SK-N-SH treated with all-trans-retinoic acid at 6 μM for 48 hours (cell line): ENCODE results near the gene CALML3.

Experiments used
- ATAC-seq: fragments of 200-7000 bp; cut with Tn5 transposase; 3 replicates; pipeline ENCODE4 v1.9.1; 2020; ENCODE audit warnings: mild to moderate bottlenecking, moderate library complexity
- ARNTL ChIP-seq: fragments of 450-650 bp; formaldehyde crosslinking; IDR thresholded peaks from 2 replicates; pipeline ENCODE4 v1.5.0; 2020; ENCODE audit warnings: low read depth, mild to moderate bottlenecking, moderate library complexity, borderline replicate concordance
- BACH2 ChIP-seq: fragments of 250-450 bp; sonication (Bioruptor Pico); IDR thresholded peaks from 2 replicates; pipeline ENCODE4 v1.9.0; 2021; ENCODE audit warnings: mild to moderate bottlenecking, borderline replicate concordance
- CSDC2 ChIP-seq: fragments of 250-450 bp; sonication (Bioruptor Pico); IDR thresholded peaks from 2 replicates; pipeline ENCODE4 v1.5.0; 2020; ENCODE audit warnings: mild to moderate bottlenecking, moderate library complexity
- ESRRG ChIP-seq: fragments of 250-450 bp; sonication (Bioruptor Pico); IDR thresholded peaks from 2 replicates; pipeline ENCODE4 v1.6.1; 2021; ENCODE audit warnings: mild to moderate bottlenecking
- GLIS3 ChIP-seq: fragments of 250-450 bp; sonication (Bioruptor Pico); IDR thresholded peaks from 2 replicates; pipeline ENCODE4 v1.5.0; 2020; ENCODE audit warnings: mild to moderate bottlenecking, moderate library complexity
- ISL1 ChIP-seq: fragments of 250-450 bp; sonication (Bioruptor Pico); IDR thresholded peaks from 2 replicates; pipeline ENCODE4 v2.1.2; 2022; ENCODE audit warnings: mild to moderate bottlenecking, moderate library complexity
- OSR1 ChIP-seq: fragments of 250-450 bp; sonication (Bioruptor Pico); IDR thresholded peaks from 2 replicates; pipeline ENCODE4 v1.8.0; 2022; ENCODE audit warnings: moderate library complexity, mild to moderate bottlenecking, inconsistent platforms
- PATZ1 ChIP-seq: fragments of 250-450 bp; sonication (Bioruptor Pico); IDR thresholded peaks from 2 replicates; pipeline ENCODE4 v1.8.0; 2020; ENCODE audit warnings: mild to moderate bottlenecking, moderate library complexity, borderline replicate concordance
- PPARA ChIP-seq: fragments of 250-450 bp; sonication (Bioruptor Pico); IDR thresholded peaks from 2 replicates; pipeline ENCODE4 v1.5.0; 2020; ENCODE audit warnings: mild to moderate bottlenecking, borderline replicate concordance
- RARB ChIP-seq: fragments of 250-450 bp; sonication (Bioruptor Pico); IDR thresholded peaks from 2 replicates; pipeline ENCODE4 v1.8.0; 2021; ENCODE audit warnings: mild to moderate bottlenecking, moderate library complexity
- TCF4 ChIP-seq: fragments of 250-450 bp; sonication (Bioruptor Pico); IDR thresholded peaks from 2 replicates; pipeline ENCODE4 v1.8.0; 2021; ENCODE audit warnings: mild to moderate bottlenecking, moderate library complexity, borderline replicate concordance
- TOX ChIP-seq: fragments of 250-450 bp; sonication (Bioruptor Pico); IDR thresholded peaks from 2 replicates; pipeline ENCODE4 v1.8.0; 2021; ENCODE audit warnings: mild to moderate bottlenecking, moderate library complexity, borderline replicate concordance
- ZC3H10 ChIP-seq: fragments of 250-450 bp; sonication (Bioruptor Pico); IDR thresholded peaks from 2 replicates; pipeline ENCODE4 v1.5.1; 2021; ENCODE audit warnings: mild to moderate bottlenecking, moderate library complexity
- ZFP30 ChIP-seq: fragments of 450-650 bp; formaldehyde crosslinking; IDR thresholded peaks from 2 replicates; pipeline ENCODE4 v1.5.0; 2022; ENCODE audit warnings: mild to moderate bottlenecking, moderate library complexity
- ZNF565 ChIP-seq: fragments of 450-650 bp; formaldehyde crosslinking; conservative IDR thresholded peaks from 2 replicates; pipeline ENCODE4 v1.5.0; 2020; ENCODE audit warnings: low read depth, mild to moderate bottlenecking, moderate library complexity
- ZNF70 ChIP-seq: fragments of 450-650 bp; formaldehyde crosslinking; IDR thresholded peaks from 2 replicates; pipeline ENCODE4 v1.5.0; 2020; ENCODE audit warnings: mild to moderate bottlenecking, moderate library complexity
- TF ChIP-seq, protein P1 (sequence below): fragments of 250-450 bp; sonication (Bioruptor Pico); IDR thresholded peaks from 2 replicates; pipeline ENCODE4 v1.5.0; 2020; ENCODE audit warnings: mild to moderate bottlenecking, moderate library complexity
- TF ChIP-seq, protein P2 (sequence below): fragments of 250-450 bp; sonication (Bioruptor Pico); IDR thresholded peaks from 2 replicates; pipeline ENCODE4 v1.5.1; 2021; ENCODE audit warnings: mild to moderate bottlenecking, moderate library complexity
- TF ChIP-seq, protein P3 (sequence below): fragments of 250-450 bp; sonication (Bioruptor Pico); IDR thresholded peaks from 2 replicates; pipeline ENCODE4 v1.8.0; 2021; ENCODE audit warnings: low read depth, mild to moderate bottlenecking, moderate library complexity, borderline replicate concordance

CALML3 gene

DNA sequence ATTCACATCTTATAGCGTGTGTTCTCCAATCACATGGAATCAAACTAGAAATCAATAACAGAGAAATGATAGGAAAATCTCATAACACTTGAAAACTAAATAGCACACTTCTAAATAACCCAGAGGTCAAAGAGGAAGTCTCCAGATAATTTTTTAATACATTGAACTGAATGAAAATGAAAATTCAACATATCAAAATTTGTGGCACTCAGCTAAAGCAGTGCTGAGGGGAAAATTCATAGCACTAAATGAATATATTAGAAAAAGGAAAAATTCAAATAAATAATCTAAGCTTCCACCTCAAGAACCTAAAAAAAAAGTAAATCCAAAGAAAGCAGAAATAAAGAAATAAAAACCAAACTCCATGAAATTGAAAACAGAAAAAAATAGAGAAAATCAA, 17.3 kb downstream of the CALML3 start:
- TF ChIP-seq ZFP30 (CRISPR knock-in tag) (no peak), ESRRG (CRISPR knock-in tag) (no peak), ZNF565 (CRISPR knock-in tag) (no peak), ISL1 (CRISPR knock-in tag) (no peak), PPARA (CRISPR knock-in tag) (no peak), ARNTL (CRISPR knock-in tag) (no peak), PATZ1 (CRISPR knock-in tag) (no peak), TCF4 (CRISPR knock-in tag) (no peak), ZNF70 (CRISPR knock-in tag) (no peak), RARB (CRISPR knock-in tag) (no peak), CSDC2 (no peak), TOX (CRISPR knock-in tag) (no peak), ZC3H10 (CRISPR knock-in tag) (no peak)
- TF ChIP-seq, protein P1, sequence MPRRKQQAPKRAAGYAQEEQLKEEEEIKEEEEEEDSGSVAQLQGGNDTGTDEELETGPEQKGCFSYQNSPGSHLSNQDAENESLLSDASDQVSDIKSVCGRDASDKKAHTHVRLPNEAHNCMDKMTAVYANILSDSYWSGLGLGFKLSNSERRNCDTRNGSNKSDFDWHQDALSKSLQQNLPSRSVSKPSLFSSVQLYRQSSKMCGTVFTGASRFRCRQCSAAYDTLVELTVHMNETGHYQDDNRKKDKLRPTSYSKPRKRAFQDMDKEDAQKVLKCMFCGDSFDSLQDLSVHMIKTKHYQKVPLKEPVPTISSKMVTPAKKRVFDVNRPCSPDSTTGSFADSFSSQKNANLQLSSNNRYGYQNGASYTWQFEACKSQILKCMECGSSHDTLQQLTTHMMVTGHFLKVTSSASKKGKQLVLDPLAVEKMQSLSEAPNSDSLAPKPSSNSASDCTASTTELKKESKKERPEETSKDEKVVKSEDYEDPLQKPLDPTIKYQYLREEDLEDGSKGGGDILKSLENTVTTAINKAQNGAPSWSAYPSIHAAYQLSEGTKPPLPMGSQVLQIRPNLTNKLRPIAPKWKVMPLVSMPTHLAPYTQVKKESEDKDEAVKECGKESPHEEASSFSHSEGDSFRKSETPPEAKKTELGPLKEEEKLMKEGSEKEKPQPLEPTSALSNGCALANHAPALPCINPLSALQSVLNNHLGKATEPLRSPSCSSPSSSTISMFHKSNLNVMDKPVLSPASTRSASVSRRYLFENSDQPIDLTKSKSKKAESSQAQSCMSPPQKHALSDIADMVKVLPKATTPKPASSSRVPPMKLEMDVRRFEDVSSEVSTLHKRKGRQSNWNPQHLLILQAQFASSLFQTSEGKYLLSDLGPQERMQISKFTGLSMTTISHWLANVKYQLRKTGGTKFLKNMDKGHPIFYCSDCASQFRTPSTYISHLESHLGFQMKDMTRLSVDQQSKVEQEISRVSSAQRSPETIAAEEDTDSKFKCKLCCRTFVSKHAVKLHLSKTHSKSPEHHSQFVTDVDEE (CRISPR knock-in tag): no peak
- TF ChIP-seq, protein P2, sequence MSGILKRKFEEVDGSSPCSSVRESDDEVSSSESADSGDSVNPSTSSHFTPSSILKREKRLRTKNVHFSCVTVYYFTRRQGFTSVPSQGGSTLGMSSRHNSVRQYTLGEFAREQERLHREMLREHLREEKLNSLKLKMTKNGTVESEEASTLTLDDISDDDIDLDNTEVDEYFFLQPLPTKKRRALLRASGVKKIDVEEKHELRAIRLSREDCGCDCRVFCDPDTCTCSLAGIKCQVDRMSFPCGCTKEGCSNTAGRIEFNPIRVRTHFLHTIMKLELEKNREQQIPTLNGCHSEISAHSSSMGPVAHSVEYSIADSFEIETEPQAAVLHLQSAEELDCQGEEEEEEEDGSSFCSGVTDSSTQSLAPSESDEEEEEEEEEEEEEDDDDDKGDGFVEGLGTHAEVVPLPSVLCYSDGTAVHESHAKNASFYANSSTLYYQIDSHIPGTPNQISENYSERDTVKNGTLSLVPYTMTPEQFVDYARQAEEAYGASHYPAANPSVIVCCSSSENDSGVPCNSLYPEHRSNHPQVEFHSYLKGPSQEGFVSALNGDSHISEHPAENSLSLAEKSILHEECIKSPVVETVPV (CRISPR knock-in tag): no peak
- ATAC-seq: no peak

DNA sequence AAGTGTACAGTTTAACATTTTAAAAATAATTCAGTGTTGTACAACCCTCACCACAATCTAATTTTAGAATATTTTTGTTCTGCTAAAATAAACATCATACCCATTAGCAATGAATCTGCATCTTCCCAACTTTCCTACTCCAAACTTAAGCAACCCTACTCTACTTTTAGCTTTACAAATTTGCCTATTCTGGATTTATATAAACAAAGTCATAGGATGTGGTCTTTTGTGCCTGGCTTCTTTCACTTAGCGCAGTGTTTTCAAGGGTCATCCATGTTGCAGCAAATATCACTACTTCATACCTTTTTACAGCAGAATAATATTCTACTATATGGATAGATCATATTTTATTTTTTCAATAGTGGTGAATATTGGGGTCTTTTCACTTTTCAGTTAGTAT, 18.9 kb downstream of the CALML3 start:
- no peak for ATAC-seq
- TF ChIP-seq PATZ1 (CRISPR knock-in tag) (no peak), ISL1 (CRISPR knock-in tag) (no peak), OSR1 (CRISPR knock-in tag) (no peak), BACH2 (CRISPR knock-in tag) (no peak), ARNTL (CRISPR knock-in tag) (no peak), ESRRG (CRISPR knock-in tag) (no peak), ZFP30 (CRISPR knock-in tag) (no peak), CSDC2 (no peak), TOX (CRISPR knock-in tag) (no peak), ZC3H10 (CRISPR knock-in tag) (no peak), GLIS3 (CRISPR knock-in tag) (no peak), TCF4 (CRISPR knock-in tag) (no peak), ZNF70 (CRISPR knock-in tag) (no peak)
- TF ChIP-seq, protein P3, sequence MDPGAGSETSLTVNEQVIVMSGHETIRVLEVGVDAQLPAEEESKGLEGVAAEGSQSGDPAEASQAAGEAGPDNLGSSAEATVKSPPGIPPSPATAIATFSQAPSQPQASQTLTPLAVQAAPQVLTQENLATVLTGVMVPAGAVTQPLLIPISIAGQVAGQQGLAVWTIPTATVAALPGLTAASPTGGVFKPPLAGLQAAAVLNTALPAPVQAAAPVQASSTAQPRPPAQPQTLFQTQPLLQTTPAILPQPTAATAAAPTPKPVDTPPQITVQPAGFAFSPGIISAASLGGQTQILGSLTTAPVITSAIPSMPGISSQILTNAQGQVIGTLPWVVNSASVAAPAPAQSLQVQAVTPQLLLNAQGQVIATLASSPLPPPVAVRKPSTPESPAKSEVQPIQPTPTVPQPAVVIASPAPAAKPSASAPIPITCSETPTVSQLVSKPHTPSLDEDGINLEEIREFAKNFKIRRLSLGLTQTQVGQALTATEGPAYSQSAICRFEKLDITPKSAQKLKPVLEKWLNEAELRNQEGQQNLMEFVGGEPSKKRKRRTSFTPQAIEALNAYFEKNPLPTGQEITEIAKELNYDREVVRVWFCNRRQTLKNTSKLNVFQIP: no peak
- TF ChIP-seq, all 23 proteins: peak for 0

- TF ChIP-seq CSDC2: no peak
- no peak for TF ChIP-seq ZNF565 (CRISPR knock-in tag)
- no peak for TF ChIP-seq BACH2 (CRISPR knock-in tag)
Measured at GRCh38 chr10:5544216-5544805, 19.6 kb downstream of the CALML3 start.

More at GRCh38 chr10:5544216-5544805, 19.6 kb downstream of the CALML3 start:
- ATAC-seq: no peak
